NCI-H1092 (cell line): ENCODE data around the gene BCL11B.

Experiments
- DNase-seq: peaks from one replicate; lab custom pipeline; 2025; lab: John Stamatoyannopoulos, UW

BCL11B gene

GRCh38 chr14:99119554-99120525, 152.2 kb downstream of the BCL11B start:
- no peak for DNase-seq
